ENCODE results near the gene UBE2E1.

DNA sequence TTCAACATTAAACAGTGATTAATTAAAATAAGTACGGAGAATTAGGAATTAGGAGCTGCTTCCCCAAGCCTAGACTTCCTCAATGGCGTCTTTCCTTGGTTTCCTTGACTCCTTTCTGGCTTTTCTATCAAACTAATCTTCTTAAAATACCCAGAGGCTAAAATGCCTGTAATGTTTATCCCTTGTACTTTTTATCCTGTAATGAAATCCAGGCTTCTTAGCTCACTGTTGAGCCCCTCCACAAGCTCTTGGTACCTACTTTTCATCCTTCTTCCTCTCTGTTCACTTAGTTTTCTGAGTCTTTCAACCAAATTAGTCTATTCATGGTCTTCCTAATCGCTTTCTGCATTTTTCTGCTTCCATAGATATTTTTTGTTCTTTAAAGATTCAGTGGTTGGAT is 6.9 kb upstream of the UBE2E1 start:
- TF ChIP-seq POLR2A (IDR thresholded peaks at IDR 0.05; ENCODE audit: low read length) (no peak), GATA1 (IDR thresholded peaks at IDR 0.05; ENCODE audit: low read depth, low read length) (no peak)
